SK-N-SH treated with all-trans-retinoic acid at 6 μM for 48 hours (cell line): ENCODE measurements around the gene HAPLN1.

Experiments used
- ATAC-seq: fragments of 200-7000 bp; cut with Tn5 transposase; 3 replicates; pipeline ENCODE4 v1.9.1; 2020; ENCODE audit warnings: mild to moderate bottlenecking, moderate library complexity
- ARNTL ChIP-seq: fragments of 450-650 bp; formaldehyde crosslinking; IDR thresholded peaks from 2 replicates; pipeline ENCODE4 v1.5.0; 2020; ENCODE audit warnings: low read depth, mild to moderate bottlenecking, moderate library complexity, borderline replicate concordance
- BACH2 ChIP-seq: fragments of 250-450 bp; sonication (Bioruptor Pico); IDR thresholded peaks from 2 replicates; pipeline ENCODE4 v1.9.0; 2021; ENCODE audit warnings: mild to moderate bottlenecking, borderline replicate concordance
- CSDC2 ChIP-seq: fragments of 250-450 bp; sonication (Bioruptor Pico); IDR thresholded peaks from 2 replicates; pipeline ENCODE4 v1.5.0; 2020; ENCODE audit warnings: mild to moderate bottlenecking, moderate library complexity
- CSRNP3 ChIP-seq: fragments of 250-450 bp; sonication (Bioruptor Pico); IDR thresholded peaks from 2 replicates; pipeline ENCODE4 v1.5.1; 2021; ENCODE audit warnings: mild to moderate bottlenecking, moderate library complexity
- ESRRG ChIP-seq: fragments of 250-450 bp; sonication (Bioruptor Pico); IDR thresholded peaks from 2 replicates; pipeline ENCODE4 v1.6.1; 2021; ENCODE audit warnings: mild to moderate bottlenecking
- OSR1 ChIP-seq: fragments of 250-450 bp; sonication (Bioruptor Pico); IDR thresholded peaks from 2 replicates; pipeline ENCODE4 v1.8.0; 2022; ENCODE audit warnings: moderate library complexity, mild to moderate bottlenecking, inconsistent platforms
- TCF4 ChIP-seq: fragments of 250-450 bp; sonication (Bioruptor Pico); IDR thresholded peaks from 2 replicates; pipeline ENCODE4 v1.8.0; 2021; ENCODE audit warnings: mild to moderate bottlenecking, moderate library complexity, borderline replicate concordance
- ZFP3 ChIP-seq: fragments of 250-450 bp; sonication (Bioruptor Pico); IDR thresholded peaks from 2 replicates; pipeline ENCODE4 v1.5.0; 2020; ENCODE audit warnings: mild to moderate bottlenecking, moderate library complexity
- ZFP30 ChIP-seq: fragments of 450-650 bp; formaldehyde crosslinking; IDR thresholded peaks from 2 replicates; pipeline ENCODE4 v1.5.0; 2022; ENCODE audit warnings: mild to moderate bottlenecking, moderate library complexity
- ZNF8 ChIP-seq: fragments of 450-650 bp; formaldehyde crosslinking; IDR thresholded peaks from 2 replicates; pipeline ENCODE4 v1.5.0; 2020; ENCODE audit warnings: mild to moderate bottlenecking, moderate library complexity

HAPLN1 gene

DNA sequence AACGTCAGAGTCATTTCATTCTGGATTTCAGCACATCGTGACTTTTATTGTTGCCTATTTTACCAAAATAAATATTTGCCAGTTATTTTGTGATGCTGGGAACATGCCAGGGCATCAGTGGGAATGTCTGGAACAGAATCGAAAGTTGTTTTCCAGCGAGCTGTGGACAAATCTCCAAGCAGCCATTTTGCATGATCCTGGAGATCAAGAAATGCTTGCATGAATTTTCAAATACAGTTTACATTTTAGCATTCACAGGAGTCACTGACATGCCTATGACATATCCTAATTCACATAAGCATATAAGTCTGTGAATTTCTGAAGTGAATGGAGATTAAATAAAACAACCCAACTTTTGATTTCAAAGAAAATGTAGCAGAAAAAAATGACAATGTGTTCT lies 129.7 kb downstream of the HAPLN1 start (continued):
- TF ChIP-seq OSR1 (CRISPR knock-in tag) (no peak), TCF4 (CRISPR knock-in tag) (no peak), ZNF8 (CRISPR knock-in tag) (no peak), BACH2 (no peak), ESRRG (CRISPR knock-in tag) (no peak), CSDC2 (CRISPR knock-in tag) (no peak)

GRCh38 chr5:83589786-83590185 lies 130.9 kb downstream of the HAPLN1 start:
- no peak; the same call in 2 of the 3 replicates for ATAC-seq
- TF ChIP-seq ZFP30 (no peak), ARNTL (CRISPR knock-in tag) (no peak), CSRNP3 (no peak), ZFP3 (CRISPR knock-in tag) (no peak)
